Mononuclear cell (primary cell): ENCODE results near the gene ZNF423. TPM values are rescaled to one million over a fixed set of nuclear protein-coding genes. Genes with fewer than 3 reads are reported as not detected.
"Not testable (repeated sequence)": the region's sequence is repeated elsewhere in the genome, so short reads cannot be mapped to it uniquely, and the experiment has no call there.

Experiments used
- H3K27me3 ChIP-seq: 2 replicates; pipeline ENCODE4 v1.6.0; 2011; ENCODE audit warnings: low read length, control low read depth; ENCODE audit not compliant: insufficient read depth
- H3K4me1 ChIP-seq: 2 replicates; pipeline ENCODE4 v1.5.1; 2011; ENCODE audit warnings: mild to moderate bottlenecking, low read length, control low read depth; ENCODE audit not compliant: insufficient read depth
- H3K4me3 ChIP-seq: 2 replicates; pipeline ENCODE4 v1.5.1; 2011; ENCODE audit warnings: mild to moderate bottlenecking, low read length, moderate library complexity
- H3K9me3 ChIP-seq: 2 replicates; pipeline ENCODE4 v1.5.1; 2011; ENCODE audit warnings: low read depth, mild to moderate bottlenecking, control low read depth, low read length
- total RNA-seq: library from RNA; depleted of rRNA; stranded (reverse); fragments of >200 nt; gene quantifications from one replicate; pipeline ENCODE4 v1.2.3, GENCODE V29; 2012

ZNF423 gene
- total RNA-seq, 1 donor: under 0.01 TPM

- no peaks in the 10 kb centered on the region for H3K4me1 ChIP-seq
- H3K9me3 ChIP-seq: no peaks in the 10 kb centered on the region
- no peak overlapping the region for H3K4me3 ChIP-seq
- H3K27me3 ChIP-seq: no peaks in the 10 kb centered on the region
Observed at GRCh38 chr16:49515016-49515565, 340.8 kb downstream of the ZNF423 start.

- Histone ChIP-seq H3K9me3 (no peaks in the 10 kb centered on the region), H3K4me3 (no peak overlapping the region), H3K4me1 (no peaks in the 10 kb centered on the region), H3K27me3 (no peaks in the 10 kb centered on the region)
Observed at GRCh38 chr16:49514073-49514980, 341.6 kb downstream of the ZNF423 start.

GRCh38 chr16:49513040-49513439 lies 342.9 kb downstream of the ZNF423 start:
- no peaks in the 10 kb centered on the region for H3K4me1 ChIP-seq
- H3K4me3 ChIP-seq: no peak overlapping the region
- no peaks in the 10 kb centered on the region for H3K27me3 ChIP-seq
- no peaks in the 10 kb centered on the region for H3K9me3 ChIP-seq

GRCh38 chr16:49510654-49511305 lies 345.1 kb downstream of the ZNF423 start:
- no peaks in the 10 kb centered on the region for H3K27me3 ChIP-seq
- H3K9me3 ChIP-seq: no peaks in the 10 kb centered on the region
- H3K4me3 ChIP-seq: no peak overlapping the region
- H3K4me1 ChIP-seq: no peaks in the 10 kb centered on the region

- no peak overlapping the region for H3K4me3 ChIP-seq
- no peaks in the 10 kb centered on the region for H3K27me3 ChIP-seq
- H3K4me1 ChIP-seq: no peaks in the 10 kb centered on the region
- H3K9me3 ChIP-seq: no peaks in the 10 kb centered on the region
Observed at GRCh38 chr16:49510141-49510540, 345.8 kb downstream of the ZNF423 start.

- H3K4me3 ChIP-seq, H3K9me3 ChIP-seq, H3K27me3 ChIP-seq, H3K4me1 ChIP-seq: not testable (repeated sequence)
Observed at GRCh38 chr16:49506058-49507013, 349.6 kb downstream of the ZNF423 start.

GRCh38 chr16:49505556-49505955 lies 350.4 kb downstream of the ZNF423 start:
- H3K4me1 ChIP-seq: no peaks in the 10 kb centered on the region
- no peaks in the 10 kb centered on the region for H3K9me3 ChIP-seq
- H3K4me3 ChIP-seq: no peak overlapping the region
- H3K27me3 ChIP-seq: no peaks in the 10 kb centered on the region

GRCh38 chr16:49504626-49505025 lies 351.3 kb downstream of the ZNF423 start:
- H3K4me1 ChIP-seq: no peaks in the 10 kb centered on the region
- no peak overlapping the region for H3K4me3 ChIP-seq
- no peaks in the 10 kb centered on the region for H3K9me3 ChIP-seq
- no peaks in the 10 kb centered on the region for H3K27me3 ChIP-seq

GRCh38 chr16:49504023-49504364 lies 351.9 kb downstream of the ZNF423 start:
- H3K4me3 ChIP-seq: no peak overlapping the region
- no peaks in the 10 kb centered on the region for H3K4me1 ChIP-seq
- H3K9me3 ChIP-seq: no peaks in the 10 kb centered on the region
- H3K27me3 ChIP-seq: no peaks in the 10 kb centered on the region

- H3K9me3 ChIP-seq: no peaks in the 10 kb centered on the region
- no peak overlapping the region for H3K4me3 ChIP-seq
- no peaks in the 10 kb centered on the region for H3K27me3 ChIP-seq
- H3K4me1 ChIP-seq: no peaks in the 10 kb centered on the region
Observed at GRCh38 chr16:49503256-49504022, 352.5 kb downstream of the ZNF423 start.

- Histone ChIP-seq H3K27me3 (no peaks in the 10 kb centered on the region), H3K9me3 (no peaks in the 10 kb centered on the region), H3K4me3 (no peak overlapping the region), H3K4me1 (no peaks in the 10 kb centered on the region)
Observed at GRCh38 chr16:49502136-49502881, 353.6 kb downstream of the ZNF423 start.

- Histone ChIP-seq H3K9me3 (no peaks in the 10 kb centered on the region), H3K4me3 (no peak overlapping the region), H3K4me1 (no peaks in the 10 kb centered on the region), H3K27me3 (no peaks in the 10 kb centered on the region)
Observed at GRCh38 chr16:49499869-49500610, 355.9 kb downstream of the ZNF423 start.

GRCh38 chr16:49499414-49499785 lies 356.5 kb downstream of the ZNF423 start:
- Histone ChIP-seq H3K9me3 (no peaks in the 10 kb centered on the region), H3K4me3 (no peak overlapping the region), H3K4me1 (no peaks in the 10 kb centered on the region), H3K27me3 (no peaks in the 10 kb centered on the region)
